Breast epithelium (tissue), 3 donors: Measurements from ENCODE around the gene FZR1.

Source experiments
- POLR2A ChIP-seq: fragments of 450-650 bp; IDR thresholded peaks from one replicate; pipeline ENCODE4 v1.6.1; 2016; ENCODE audit warnings: antibody characterized with exemption, mild to moderate bottlenecking, moderate library complexity
- POLR2AphosphoS5 ChIP-seq, 3 donors: sonication (generic); formaldehyde crosslinking; IDR thresholded peaks; one replicate each; pipeline ENCODE4 v1.6.1; 2017; ENCODE audit warnings: antibody characterized with exemption in 3 of 3
- TF ChIP-seq, protein P1 (sequence below), 3 donors: fragments of 450-650 bp; IDR thresholded peaks; one replicate each; pipeline ENCODE4 v1.5.1; 2016 to 2017; ENCODE audit warnings: antibody characterized with exemption in 3 of 3, mild to moderate bottlenecking in 3 of 3, moderate library complexity in 3 of 3

DNA sequence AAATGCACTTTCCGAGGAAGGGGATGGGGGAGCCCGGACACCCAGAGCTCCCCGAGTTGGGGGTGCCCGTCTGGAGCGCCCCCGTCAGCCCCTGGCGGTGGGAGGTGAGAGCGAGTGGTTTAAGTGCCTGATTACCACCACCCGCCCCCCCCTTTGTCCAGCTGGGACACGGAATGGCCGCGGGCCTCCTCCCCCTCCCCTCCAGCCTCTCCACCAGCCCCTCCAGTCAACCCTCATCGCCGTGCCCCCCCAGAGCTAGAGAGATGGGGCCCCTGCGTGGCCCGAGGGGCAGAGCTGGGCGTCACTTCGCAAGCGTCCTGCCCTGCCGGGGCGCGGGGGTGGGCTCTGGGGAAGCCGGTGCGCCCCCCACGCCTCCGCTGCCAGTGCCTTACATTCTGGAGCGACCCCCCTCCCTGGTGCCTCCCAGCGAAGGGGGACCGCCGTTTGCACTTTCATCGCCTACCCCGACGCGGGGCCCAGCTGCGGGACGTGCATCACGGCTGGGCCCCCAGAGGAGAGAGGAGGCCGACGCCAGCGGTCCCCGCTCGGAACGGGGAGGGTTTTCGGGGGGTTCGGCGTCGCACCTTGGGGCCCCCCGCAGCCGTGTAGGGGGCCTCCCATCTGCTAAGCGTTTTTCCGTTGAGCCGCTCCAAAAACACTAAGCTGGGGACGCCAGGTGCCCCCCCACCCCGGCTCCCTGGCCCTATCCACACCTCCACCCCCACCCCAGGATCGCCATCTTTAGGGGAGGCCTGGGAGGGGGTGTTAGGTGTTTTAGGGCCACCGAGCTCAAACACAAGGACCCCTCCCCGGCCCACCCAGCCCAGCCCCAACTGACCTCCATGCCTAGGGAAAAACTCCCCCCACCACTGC lies 42.2 kb upstream of the FZR1 start:
- TF ChIP-seq, protein P1, sequence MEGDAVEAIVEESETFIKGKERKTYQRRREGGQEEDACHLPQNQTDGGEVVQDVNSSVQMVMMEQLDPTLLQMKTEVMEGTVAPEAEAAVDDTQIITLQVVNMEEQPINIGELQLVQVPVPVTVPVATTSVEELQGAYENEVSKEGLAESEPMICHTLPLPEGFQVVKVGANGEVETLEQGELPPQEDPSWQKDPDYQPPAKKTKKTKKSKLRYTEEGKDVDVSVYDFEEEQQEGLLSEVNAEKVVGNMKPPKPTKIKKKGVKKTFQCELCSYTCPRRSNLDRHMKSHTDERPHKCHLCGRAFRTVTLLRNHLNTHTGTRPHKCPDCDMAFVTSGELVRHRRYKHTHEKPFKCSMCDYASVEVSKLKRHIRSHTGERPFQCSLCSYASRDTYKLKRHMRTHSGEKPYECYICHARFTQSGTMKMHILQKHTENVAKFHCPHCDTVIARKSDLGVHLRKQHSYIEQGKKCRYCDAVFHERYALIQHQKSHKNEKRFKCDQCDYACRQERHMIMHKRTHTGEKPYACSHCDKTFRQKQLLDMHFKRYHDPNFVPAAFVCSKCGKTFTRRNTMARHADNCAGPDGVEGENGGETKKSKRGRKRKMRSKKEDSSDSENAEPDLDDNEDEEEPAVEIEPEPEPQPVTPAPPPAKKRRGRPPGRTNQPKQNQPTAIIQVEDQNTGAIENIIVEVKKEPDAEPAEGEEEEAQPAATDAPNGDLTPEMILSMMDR (IDR thresholded peaks at IDR 0.05), result no peak
- TF ChIP-seq POLR2AphosphoS5 (IDR thresholded peaks at IDR 0.05) (no peak), POLR2A (no peak)
